Stimulated activated CD4-positive, alpha-beta T cell treated with anti-CD3 and anti-CD28 coated beads, TNF-alpha, amount 100 ng/mL, for 48 hours (primary cell): ENCODE data around the gene TRPM4.
"Not testable (repeated sequence)": the region's sequence is repeated elsewhere in the genome, so short reads cannot be mapped to it uniquely, and the experiment has no call there.

Experiments
- DNase-seq, 3 donors: peaks; one replicate each; pipeline ENCODE4 v3.0.0-alpha.2; 2020; ENCODE audit warnings: low read depth in 3 of 3

Gene TRPM4

GRCh38 chr19:49127225-49127624 is 30.4 kb upstream of the TRPM4 start:
- not testable (repeated sequence) for DNase-seq

- DNase-seq, result peak; percentile 91 to 97 (median 92)
Observed at GRCh38 chr19:49127674-49128544, 29.7 kb upstream of the TRPM4 start.

GRCh38 chr19:49128545-49129237 is 28.9 kb upstream of the TRPM4 start:
- DNase-seq, result no peak

- DNase-seq, result no peak
Observed at GRCh38 chr19:49129238-49129583, 28.4 kb upstream of the TRPM4 start.

- DNase-seq, result no peak
Observed at GRCh38 chr19:49130325-49130724, 27.3 kb upstream of the TRPM4 start.

- DNase-seq, result no peak
Observed at GRCh38 chr19:49132974-49133609, 24.5 kb upstream of the TRPM4 start.

GRCh38 chr19:49133621-49134454 is 23.8 kb upstream of the TRPM4 start:
- peak in 1 of 3 donors; percentile 40 for DNase-seq

- DNase-seq, result no peak
Observed at GRCh38 chr19:49135686-49136085, 21.9 kb upstream of the TRPM4 start.

- no peak for DNase-seq
Observed at GRCh38 chr19:49136771-49137171, 20.8 kb upstream of the TRPM4 start.

GRCh38 chr19:49140951-49141350 is 16.6 kb upstream of the TRPM4 start:
- no peak for DNase-seq

GRCh38 chr19:49141352-49141751 is 16.2 kb upstream of the TRPM4 start:
- no peak for DNase-seq

GRCh38 chr19:49142866-49143335 is 14.7 kb upstream of the TRPM4 start:
- peak; percentile 44 to 67 (median 67) for DNase-seq

GRCh38 chr19:49145573-49146407 is 11.8 kb upstream of the TRPM4 start:
- peak; percentile 70 to 72 (median 71) for DNase-seq

- not testable (repeated sequence) for DNase-seq
Observed at GRCh38 chr19:49146408-49146770, 11.2 kb upstream of the TRPM4 start.

GRCh38 chr19:49148044-49148682 is 9.4 kb upstream of the TRPM4 start:
- DNase-seq, result no peak

GRCh38 chr19:49148784-49149651 is 8.6 kb upstream of the TRPM4 start:
- peak; percentile 74 to 91 (median 77) for DNase-seq

- no peak for DNase-seq
Observed at GRCh38 chr19:49149652-49150105, 7.9 kb upstream of the TRPM4 start.

- DNase-seq, result no peak
Observed at GRCh38 chr19:49150106-49150943, 7.3 kb upstream of the TRPM4 start.
